Left ventricle myocardium inferior (tissue), 1 donor: ENCODE measurements around the gene DAND5. TPM values are rescaled to one million over a fixed set of nuclear protein-coding genes. Genes with fewer than 3 reads are reported as not detected.

ENCODE experiments used
- DNase-seq: peaks from one replicate; pipeline ENCODE4 v3.0.0-alpha.2; 2020
- H3K27ac ChIP-seq: fragments of 200-600 bp; replicated peaks from 2 replicates; pipeline ENCODE4 v1.8.0; 2021
- H3K27me3 ChIP-seq: fragments of 200-600 bp; 2 replicates; pipeline ENCODE4 v1.8.0; 2021; ENCODE audit warnings: low read depth
- H3K36me3 ChIP-seq: fragments of 200-600 bp; 2 replicates; pipeline ENCODE4 v1.8.0; 2021
- H3K4me1 ChIP-seq: fragments of 200-600 bp; 2 replicates; pipeline ENCODE4 v1.8.0; 2021
- H3K4me3 ChIP-seq: fragments of 200-600 bp; 2 replicates; pipeline ENCODE4 v1.8.0; 2021; ENCODE audit warnings: mild to moderate bottlenecking, moderate library complexity
- H3K9me3 ChIP-seq: fragments of 200-600 bp; replicated peaks from 2 replicates; pipeline ENCODE4 v1.8.0; 2021
- CTCF ChIP-seq: fragments of 200-600 bp; IDR thresholded peaks from 2 replicates; pipeline ENCODE4 v1.8.0; 2021; ENCODE audit warnings: antibody characterized with exemption, mild to moderate bottlenecking, borderline replicate concordance
- intact Hi-C: fragments of 100-400 bp; cut with micrococcal nuclease; formaldehyde crosslinking; loops from one replicate; pipeline ENCODE4 v1.11.0; 2022
- total RNA-seq: library from RNA; stranded (reverse); fragmentation: NEBNext Ultra II Directional; extraction: Animal tissue kit (Norgen Biotek cat#: 25700); gene quantifications from one replicate; pipeline ENCODE4 v1.2.1, GENCODE V29; 2021
- donor health status: DM: no; HTN: yes; CAD: no; lungs with severe emphysema.

The DAND5 gene
- total RNA-seq, 1 donor from 2014 or later, result 12.7 TPM

GRCh38 chr19:12990431-12990830 is 21.1 kb downstream of the DAND5 start:
- H3K4me3 ChIP-seq, result no peak overlapping the region
- H3K27me3 ChIP-seq, result no peaks in the 10 kb centered on the region
- no peak for DNase-seq
- TF ChIP-seq CTCF, result no peak
- intact Hi-C loops, result loop anchor here (10.0 kb wide), 1 partner anchor 74 kb away; no protein-coding TSS in a partner anchor
- no peak overlapping the region for H3K27ac ChIP-seq
- peaks cover 10% of the 10 kb centered on the region for H3K4me1 ChIP-seq
- H3K9me3 ChIP-seq, result no peaks in the 10 kb centered on the region
- no peaks in the 10 kb centered on the region for H3K36me3 ChIP-seq

GRCh38 chr19:12990853-12991252 is 21.5 kb downstream of the DAND5 start:
- DNase-seq, result no peak
- Histone ChIP-seq H3K4me1 (peaks cover 6% of the 10 kb centered on the region), H3K4me3 (no peak overlapping the region), H3K27ac (no peak overlapping the region), H3K9me3 (no peaks in the 10 kb centered on the region), H3K36me3 (no peaks in the 10 kb centered on the region), H3K27me3 (no peaks in the 10 kb centered on the region)
- intact Hi-C loops, result loop anchor here (10.0 kb wide), 1 partner anchor 74 kb away; no protein-coding TSS in a partner anchor
- TF ChIP-seq CTCF, result no peak

GRCh38 chr19:12991296-12991695 is 21.9 kb downstream of the DAND5 start:
- no peaks in the 10 kb centered on the region for H3K27me3 ChIP-seq
- no peak overlapping the region for H3K27ac ChIP-seq
- no peak overlapping the region for H3K4me3 ChIP-seq
- H3K36me3 ChIP-seq, result no peaks in the 10 kb centered on the region
- no peaks in the 10 kb centered on the region for H3K9me3 ChIP-seq
- H3K4me1 ChIP-seq, result peaks cover 9% of the 10 kb centered on the region
- DNase-seq, result no peak
- TF ChIP-seq CTCF, result no peak
- intact Hi-C loops, result loop anchor here (10.0 kb wide), 1 partner anchor 74 kb away; no protein-coding TSS in a partner anchor

- Histone ChIP-seq H3K27ac (no peak overlapping the region), H3K4me3 (no peak overlapping the region), H3K9me3 (no peaks in the 10 kb centered on the region), H3K27me3 (no peaks in the 10 kb centered on the region), H3K4me1 (peaks cover 24% of the 10 kb centered on the region), H3K36me3 (no peaks in the 10 kb centered on the region)
- no peak for DNase-seq
- TF ChIP-seq CTCF, result no peak
- intact Hi-C loops, result loop anchor here (10.0 kb wide), 1 partner anchor 72 kb away; no protein-coding TSS in a partner anchor
Measured at GRCh38 chr19:12992729-12993128, 23.4 kb downstream of the DAND5 start.

GRCh38 chr19:12993562-12993961 is 24.2 kb downstream of the DAND5 start:
- H3K4me1 ChIP-seq, result peaks cover 28% of the 10 kb centered on the region
- TF ChIP-seq CTCF, result no peak
- H3K4me3 ChIP-seq, result no peak overlapping the region
- no peaks in the 10 kb centered on the region for H3K9me3 ChIP-seq
- no peaks in the 10 kb centered on the region for H3K27me3 ChIP-seq
- no peak for DNase-seq
- intact Hi-C loops, result loop anchor here (10.0 kb wide), 1 partner anchor 71 kb away; no protein-coding TSS in a partner anchor
- no peak overlapping the region for H3K27ac ChIP-seq
- peaks cover 2% of the 10 kb centered on the region for H3K36me3 ChIP-seq
